Activated T-cell treated with anti-CD3 and anti-CD28 coated beads, Interleukin-2, amount 50 U/mL, for 4 hours (primary cell): ENCODE measurements around the gene PHF13. TPM values are rescaled to one million over a fixed set of nuclear protein-coding genes. Genes with fewer than 3 reads are reported as not detected.

Experiments used
- ATAC-seq, 2 donors: fragments of 200-7000 bp; cut with Tn5 transposase; one replicate each; pipeline ENCODE4 v1.10.0; 2021
- DNase-seq: peaks from one replicate; pipeline ENCODE4 v3.0.0-alpha.2; 2020
- H3K27me3 Mint-ChIP-seq: one replicate; pipeline ENCODE4 v1.8.0; 2021; ENCODE audit warnings: low read depth, mixed read lengths
- H3K36me3 Mint-ChIP-seq: one replicate; pipeline ENCODE4 v1.8.0; 2022; ENCODE audit warnings: mixed read lengths; ENCODE audit not compliant: insufficient read depth
- H3K4me1 Mint-ChIP-seq: one replicate; pipeline ENCODE4 v1.8.0; 2021; ENCODE audit warnings: low read depth, mixed read lengths
- H3K4me3 Mint-ChIP-seq: one replicate; pipeline ENCODE4 v1.8.0; 2021; ENCODE audit warnings: mild to moderate bottlenecking, moderate library complexity, mixed read lengths
- H3K9me3 Mint-ChIP-seq: one replicate; pipeline ENCODE4 v1.8.0; 2021; ENCODE audit warnings: mixed read lengths
- total RNA-seq, 3 donors: library from RNA; stranded (reverse); gene quantifications; one replicate each; pipeline ENCODE4 v1.2.1, GENCODE V29; 2021

PHF13 gene
- total RNA-seq, result 10 to 100 TPM; 10.5 to 14.4 (median 10.9) TPM

DNA sequence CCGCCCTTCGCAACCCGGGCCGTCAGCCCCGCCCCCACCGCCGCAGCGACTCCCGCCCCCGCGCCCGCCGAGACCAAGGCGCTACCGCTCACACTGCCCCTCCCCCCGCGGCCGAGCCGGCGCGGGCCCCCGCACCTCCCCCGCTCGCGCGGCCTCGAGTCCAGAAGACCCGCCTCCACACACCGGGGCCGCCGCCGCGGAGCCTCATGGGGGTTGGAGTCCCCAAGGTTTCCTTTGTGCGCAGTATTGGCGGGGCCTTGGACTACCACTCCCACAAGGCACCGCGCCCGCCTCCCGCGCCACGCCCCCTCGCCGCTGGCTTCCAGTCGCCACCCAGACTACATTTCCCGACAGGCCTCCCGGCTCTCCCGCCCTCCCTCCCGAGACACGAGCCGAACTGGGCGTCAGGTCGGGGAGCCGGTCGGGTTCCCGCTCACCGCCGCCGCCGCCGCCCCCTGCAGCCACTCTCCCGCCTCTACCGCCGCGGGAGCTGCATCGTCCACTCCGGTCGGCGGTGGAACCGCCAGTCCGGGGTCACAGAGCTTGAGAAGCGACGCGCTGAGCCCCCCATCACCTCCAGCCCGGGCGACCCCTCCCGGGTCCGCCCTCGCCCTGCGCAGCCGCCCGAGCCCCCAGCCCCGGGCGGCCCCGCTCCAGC, at the start of gene PHF13:
Gene PHF13, plus strand, starts transcription at position 371 of the 658 bp plus-strand sequence. CDS start 336 bp downstream, outside the sequence.
- DNase-seq (peak; percentile 99), ATAC-seq (peak; percentile 93 to 94)
- Mint-ChIP-seq H3K4me1 (peaks cover 20% of the 10 kb centered on the region), H3K36me3 (no peaks in the 10 kb centered on the region), H3K27me3 (no peaks in the 10 kb centered on the region), H3K4me3 (peak within 1 kb of the TSS; percentile 88), H3K9me3 (no peaks in the 10 kb centered on the region)

DNA sequence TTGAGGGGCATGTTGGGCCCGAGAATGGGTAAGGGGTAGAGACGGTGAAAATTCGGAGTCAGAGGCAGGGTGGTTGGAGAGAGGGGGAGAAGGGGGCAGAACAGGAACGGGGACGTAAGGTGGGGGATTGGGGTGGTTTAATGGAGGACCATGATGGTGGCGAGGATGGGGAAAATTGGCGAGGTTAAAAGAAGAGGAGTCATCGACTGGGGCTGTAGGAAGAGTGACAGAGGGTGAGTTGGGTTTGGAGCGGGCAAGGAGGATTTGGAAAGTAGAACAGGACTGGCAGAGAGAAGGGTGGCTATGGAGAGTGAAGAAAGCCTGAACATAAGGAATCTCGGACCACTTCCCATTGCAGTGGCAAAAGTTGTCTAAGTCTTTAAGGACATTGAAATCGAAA, 44.5 kb upstream of the PHF13 start:
- ATAC-seq (no peak), DNase-seq (no peak)
- Mint-ChIP-seq H3K9me3 (no peaks in the 10 kb centered on the region), H3K4me1 (no peaks in the 10 kb centered on the region), H3K36me3 (no peaks in the 10 kb centered on the region), H3K4me3 (no peak overlapping the region), H3K27me3 (peaks cover 5% of the 10 kb centered on the region)

DNA sequence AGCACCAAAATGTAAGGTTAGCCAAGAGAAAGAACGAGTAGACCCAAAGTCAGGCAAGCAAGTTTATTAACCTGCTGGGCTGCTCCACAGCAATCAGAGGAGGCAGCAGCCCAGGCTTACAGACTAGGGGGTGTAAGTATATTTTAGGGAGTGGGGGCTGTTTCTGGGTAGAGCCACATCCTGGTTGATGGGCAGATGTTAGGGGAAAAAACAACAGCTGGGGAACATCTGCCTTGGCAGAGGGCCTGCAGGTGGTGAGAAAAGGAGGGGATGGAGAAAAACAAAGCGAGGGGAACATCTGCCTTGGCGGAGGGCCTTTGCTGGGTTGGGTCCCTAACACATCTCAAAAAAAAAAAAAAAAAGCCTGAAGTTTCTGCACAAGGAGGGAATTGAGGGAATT, 43.4 kb upstream of the PHF13 start:
- H3K27me3 Mint-ChIP-seq, result peaks cover 5% of the 10 kb centered on the region
- ATAC-seq (no peak), DNase-seq (no peak)
- no peaks in the 10 kb centered on the region for H3K36me3 Mint-ChIP-seq
- H3K4me1 Mint-ChIP-seq, result no peaks in the 10 kb centered on the region
- H3K9me3 Mint-ChIP-seq, result no peaks in the 10 kb centered on the region
- H3K4me3 Mint-ChIP-seq, result no peak overlapping the region

DNA sequence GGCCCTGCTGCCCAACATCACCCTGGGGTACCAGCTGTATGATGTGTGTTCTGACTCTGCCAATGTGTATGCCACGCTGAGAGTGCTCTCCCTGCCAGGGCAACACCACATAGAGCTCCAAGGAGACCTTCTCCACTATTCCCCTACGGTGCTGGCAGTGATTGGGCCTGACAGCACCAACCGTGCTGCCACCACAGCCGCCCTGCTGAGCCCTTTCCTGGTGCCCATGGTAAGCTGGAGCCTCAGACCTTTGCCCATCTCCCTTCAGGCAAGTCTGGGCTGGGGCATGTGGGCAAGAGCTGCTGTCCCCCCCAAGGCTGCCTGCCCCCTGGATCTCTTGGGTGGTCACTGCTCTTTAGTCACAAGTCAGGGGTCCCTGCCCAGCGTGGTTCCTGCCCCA, 42.5 kb upstream of the PHF13 start:
- Mint-ChIP-seq H3K4me3 (no peak overlapping the region), H3K27me3 (peaks cover 5% of the 10 kb centered on the region), H3K9me3 (no peaks in the 10 kb centered on the region), H3K4me1 (no peaks in the 10 kb centered on the region), H3K36me3 (no peaks in the 10 kb centered on the region)
- no peak for DNase-seq
- ATAC-seq, result no peak

DNA sequence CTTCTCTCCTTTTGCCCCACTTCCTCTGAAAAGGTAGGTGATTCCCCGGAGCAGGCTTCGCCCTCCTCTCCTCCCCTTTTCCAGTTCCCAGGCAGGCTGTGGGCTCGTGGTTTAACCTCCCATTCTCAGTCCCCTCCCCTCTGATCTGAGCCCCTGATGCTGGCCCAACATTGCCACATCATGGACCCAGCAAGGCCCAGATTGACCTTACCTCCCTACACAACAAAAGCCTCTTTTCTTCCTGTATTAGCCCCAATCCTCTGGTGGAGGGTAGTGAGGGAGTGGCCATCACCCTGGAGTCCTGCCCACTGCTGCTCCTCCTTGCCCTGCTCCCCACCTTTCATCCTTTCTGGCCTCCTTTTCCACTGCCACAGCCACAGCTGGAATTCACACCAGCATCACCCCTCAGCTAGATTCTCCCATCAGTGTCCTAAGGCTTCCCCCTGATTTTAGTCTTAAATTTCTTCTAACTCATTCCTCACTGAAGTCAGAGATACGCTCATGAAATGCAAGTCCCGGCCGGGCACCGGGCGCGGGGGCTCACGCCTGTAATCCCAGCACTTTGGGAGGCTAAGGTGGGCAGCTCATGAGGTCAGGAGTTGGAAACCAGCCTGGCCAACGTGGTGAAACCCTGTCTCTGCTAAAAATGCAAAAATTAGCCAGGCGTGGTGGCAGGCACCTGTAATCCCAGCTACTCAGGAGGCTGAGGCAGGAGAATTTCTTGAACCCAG, 40.7 kb upstream of the PHF13 start:
- no peaks in the 10 kb centered on the region for H3K36me3 Mint-ChIP-seq
- H3K4me3 Mint-ChIP-seq, result no peak overlapping the region
- no peak for ATAC-seq
- H3K9me3 Mint-ChIP-seq, result no peaks in the 10 kb centered on the region
- no peak for DNase-seq
- peaks cover 5% of the 10 kb centered on the region for H3K27me3 Mint-ChIP-seq
- H3K4me1 Mint-ChIP-seq, result no peaks in the 10 kb centered on the region

DNA sequence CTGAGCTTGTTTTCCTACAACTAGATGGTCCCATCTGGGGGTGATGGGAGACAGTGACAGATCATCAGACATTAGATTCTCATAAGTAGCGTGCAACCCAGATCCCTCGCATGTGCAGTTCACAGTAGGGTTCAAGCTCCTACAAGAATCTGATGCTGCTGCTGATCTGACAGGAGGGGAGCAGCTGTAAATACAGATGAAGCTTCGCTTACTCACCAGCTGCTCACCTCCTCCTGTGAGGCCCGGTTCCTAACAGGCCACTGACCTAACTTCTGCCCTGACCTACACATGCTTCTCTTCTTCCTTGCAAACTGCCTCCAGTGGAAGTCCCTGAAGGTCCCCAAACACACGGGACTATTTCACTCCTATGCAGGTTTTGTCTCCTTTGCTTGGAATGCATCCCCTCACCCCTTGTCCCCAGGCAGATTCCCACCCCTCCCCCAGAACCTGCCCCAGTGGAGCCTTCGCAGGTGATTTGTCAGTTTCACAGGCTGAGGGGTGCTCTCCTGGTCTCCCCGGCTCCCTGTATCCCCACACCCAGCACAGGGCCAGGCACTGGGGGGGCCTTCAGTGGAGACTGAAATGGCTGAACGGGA, 39.4 kb upstream of the PHF13 start:
- H3K9me3 Mint-ChIP-seq, result no peaks in the 10 kb centered on the region
- H3K4me1 Mint-ChIP-seq, result peaks cover under 1% of the 10 kb centered on the region
- peaks cover 5% of the 10 kb centered on the region for H3K27me3 Mint-ChIP-seq
- ATAC-seq (no peak), DNase-seq (no peak)
- H3K4me3 Mint-ChIP-seq, result no peak overlapping the region
- no peaks in the 10 kb centered on the region for H3K36me3 Mint-ChIP-seq

DNA sequence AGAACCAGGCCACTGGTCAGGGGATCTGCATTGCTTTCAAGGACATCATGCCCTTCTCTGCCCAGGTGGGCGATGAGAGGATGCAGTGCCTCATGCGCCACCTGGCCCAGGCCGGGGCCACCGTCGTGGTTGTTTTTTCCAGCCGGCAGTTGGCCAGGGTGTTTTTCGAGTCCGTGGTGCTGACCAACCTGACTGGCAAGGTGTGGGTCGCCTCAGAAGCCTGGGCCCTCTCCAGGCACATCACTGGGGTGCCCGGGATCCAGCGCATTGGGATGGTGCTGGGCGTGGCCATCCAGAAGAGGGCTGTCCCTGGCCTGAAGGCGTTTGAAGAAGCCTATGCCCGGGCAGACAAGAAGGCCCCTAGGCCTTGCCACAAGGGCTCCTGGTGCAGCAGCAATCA, 38.7 kb upstream of the PHF13 start:
- Mint-ChIP-seq H3K4me3 (no peak overlapping the region), H3K4me1 (peaks cover 8% of the 10 kb centered on the region), H3K36me3 (no peaks in the 10 kb centered on the region), H3K9me3 (no peaks in the 10 kb centered on the region), H3K27me3 (peaks cover 5% of the 10 kb centered on the region)
- DNase-seq (no peak), ATAC-seq (no peak)

DNA sequence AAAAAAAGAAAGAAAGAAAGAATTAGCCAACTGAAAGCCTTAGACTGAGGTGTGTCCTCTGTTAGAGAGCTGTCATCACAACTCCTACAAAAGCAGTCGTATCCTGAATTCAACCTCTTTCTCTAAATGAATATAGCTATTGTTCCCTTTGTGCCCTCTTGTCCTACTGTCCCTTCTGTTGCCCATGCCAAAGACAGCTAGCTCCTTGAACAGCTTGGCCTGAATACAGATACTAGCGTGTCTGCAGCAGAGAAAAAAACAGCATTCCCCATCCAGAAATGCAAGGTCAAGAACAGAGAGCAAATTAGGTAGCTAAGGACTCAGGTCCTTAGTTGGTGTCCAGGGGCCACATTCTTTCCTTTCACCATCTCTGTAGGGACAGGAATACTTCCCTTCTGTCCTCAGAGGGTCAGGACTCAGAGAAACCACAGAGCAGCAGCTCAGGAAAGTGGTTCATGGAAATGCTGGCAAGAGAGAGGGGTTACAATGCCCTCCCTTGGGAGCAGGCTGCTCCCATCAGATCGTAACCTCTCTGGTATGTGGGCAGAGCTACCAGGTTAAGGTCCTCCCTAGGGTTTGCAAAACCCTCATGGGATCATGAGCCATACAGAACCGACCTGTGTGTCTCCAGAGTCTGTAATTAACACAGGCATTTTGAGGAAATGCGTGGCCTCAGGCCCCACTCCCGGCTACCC, 35.6 kb upstream of the PHF13 start:
- Mint-ChIP-seq H3K4me1 (peaks cover 31% of the 10 kb centered on the region), H3K4me3 (no peak overlapping the region), H3K27me3 (no peaks in the 10 kb centered on the region), H3K9me3 (no peaks in the 10 kb centered on the region), H3K36me3 (no peaks in the 10 kb centered on the region)
- DNase-seq, result no peak
- no peak for ATAC-seq

DNA sequence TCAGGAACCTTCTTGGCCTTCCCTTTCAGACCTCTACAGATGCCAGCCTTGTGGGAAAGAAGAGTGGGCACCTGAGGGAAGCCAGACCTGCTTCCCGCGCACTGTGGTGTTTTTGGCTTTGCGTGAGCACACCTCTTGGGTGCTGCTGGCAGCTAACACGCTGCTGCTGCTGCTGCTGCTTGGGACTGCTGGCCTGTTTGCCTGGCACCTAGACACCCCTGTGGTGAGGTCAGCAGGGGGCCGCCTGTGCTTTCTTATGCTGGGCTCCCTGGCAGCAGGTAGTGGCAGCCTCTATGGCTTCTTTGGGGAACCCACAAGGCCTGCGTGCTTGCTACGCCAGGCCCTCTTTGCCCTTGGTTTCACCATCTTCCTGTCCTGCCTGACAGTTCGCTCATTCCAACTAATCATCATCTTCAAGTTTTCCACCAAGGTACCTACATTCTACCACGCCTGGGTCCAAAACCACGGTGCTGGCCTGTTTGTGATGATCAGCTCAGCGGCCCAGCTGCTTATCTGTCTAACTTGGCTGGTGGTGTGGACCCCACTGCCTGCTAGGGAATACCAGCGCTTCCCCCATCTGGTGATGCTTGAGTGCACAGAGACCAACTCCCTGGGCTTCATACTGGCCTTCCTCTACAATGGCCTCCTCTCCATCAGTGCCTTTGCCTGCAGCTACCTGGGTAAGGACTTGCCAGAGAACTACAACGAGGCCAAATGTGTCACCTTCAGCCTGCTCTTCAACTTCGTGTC, 34.7 kb upstream of the PHF13 start:
- Mint-ChIP-seq H3K4me1 (peaks cover 31% of the 10 kb centered on the region), H3K4me3 (peak overlapping the region; percentile 88), H3K36me3 (no peaks in the 10 kb centered on the region), H3K9me3 (no peaks in the 10 kb centered on the region), H3K27me3 (no peaks in the 10 kb centered on the region)
- DNase-seq (no peak), ATAC-seq (no peak)

DNA sequence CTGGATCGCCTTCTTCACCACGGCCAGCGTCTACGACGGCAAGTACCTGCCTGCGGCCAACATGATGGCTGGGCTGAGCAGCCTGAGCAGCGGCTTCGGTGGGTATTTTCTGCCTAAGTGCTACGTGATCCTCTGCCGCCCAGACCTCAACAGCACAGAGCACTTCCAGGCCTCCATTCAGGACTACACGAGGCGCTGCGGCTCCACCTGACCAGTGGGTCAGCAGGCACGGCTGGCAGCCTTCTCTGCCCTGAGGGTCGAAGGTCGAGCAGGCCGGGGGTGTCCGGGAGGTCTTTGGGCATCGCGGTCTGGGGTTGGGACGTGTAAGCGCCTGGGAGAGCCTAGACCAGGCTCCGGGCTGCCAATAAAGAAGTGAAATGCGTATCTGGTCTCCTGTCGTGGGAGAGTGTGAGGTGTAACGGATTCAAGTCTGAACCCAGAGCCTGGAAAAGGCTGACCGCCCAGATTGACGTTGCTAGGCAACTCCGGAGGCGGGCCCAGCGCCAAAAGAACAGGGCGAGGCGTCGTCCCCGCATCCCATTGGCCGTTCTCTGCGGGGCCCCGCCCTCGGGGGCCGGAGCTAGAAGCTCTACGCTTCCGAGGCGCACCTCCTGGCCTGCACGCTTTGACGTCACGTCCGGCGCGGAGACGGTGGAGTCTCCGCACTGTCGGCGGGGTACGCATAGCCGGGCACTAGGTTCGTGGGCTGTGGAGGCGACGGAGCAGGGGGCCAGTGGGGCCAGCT, 34.0 kb upstream of the PHF13 start, which contains the start of gene ZBTB48:
Gene ZBTB48, plus strand, starts transcription at position 621 of the 745 bp plus-strand sequence. CDS start 616 bp downstream, outside the sequence.
- Mint-ChIP-seq H3K4me3 (peak within 1 kb of the TSS; percentile 88), H3K36me3 (no peaks in the 10 kb centered on the region), H3K9me3 (no peaks in the 10 kb centered on the region), H3K4me1 (peaks cover 35% of the 10 kb centered on the region), H3K27me3 (no peaks in the 10 kb centered on the region)
- ATAC-seq (peak; percentile 99), DNase-seq (peak; percentile 96)

DNA sequence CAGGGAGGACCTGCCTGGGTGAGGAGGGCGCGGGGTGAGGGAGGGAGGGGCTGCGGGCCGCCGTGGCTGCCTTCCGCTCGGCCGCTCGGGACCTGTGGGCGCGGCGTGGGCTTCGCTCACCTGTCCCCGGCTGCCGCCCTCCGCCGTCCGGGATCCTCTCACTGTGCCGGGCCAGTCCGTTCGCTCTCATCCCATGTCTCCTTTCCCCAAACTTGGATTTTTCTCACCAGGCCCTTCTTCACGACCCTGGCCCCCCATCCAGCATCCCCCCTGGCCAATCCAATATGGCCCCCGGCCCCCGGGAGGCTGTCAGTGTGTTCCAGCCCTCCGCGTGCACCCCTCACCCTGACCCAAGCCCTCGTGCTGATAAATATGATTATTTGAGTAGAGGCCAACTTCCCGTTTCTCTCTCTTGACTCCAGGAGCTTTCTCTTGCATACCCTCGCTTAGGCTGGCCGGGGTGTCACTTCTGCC, 33.4 kb upstream of the PHF13 start:
- H3K4me1 Mint-ChIP-seq, result peaks cover 40% of the 10 kb centered on the region
- H3K4me3 Mint-ChIP-seq, result peak overlapping the region; percentile 88
- no peaks in the 10 kb centered on the region for H3K36me3 Mint-ChIP-seq
- DNase-seq (no peak), ATAC-seq (peak; percentile 13 to 47)
- no peaks in the 10 kb centered on the region for H3K27me3 Mint-ChIP-seq
- no peaks in the 10 kb centered on the region for H3K9me3 Mint-ChIP-seq

DNA sequence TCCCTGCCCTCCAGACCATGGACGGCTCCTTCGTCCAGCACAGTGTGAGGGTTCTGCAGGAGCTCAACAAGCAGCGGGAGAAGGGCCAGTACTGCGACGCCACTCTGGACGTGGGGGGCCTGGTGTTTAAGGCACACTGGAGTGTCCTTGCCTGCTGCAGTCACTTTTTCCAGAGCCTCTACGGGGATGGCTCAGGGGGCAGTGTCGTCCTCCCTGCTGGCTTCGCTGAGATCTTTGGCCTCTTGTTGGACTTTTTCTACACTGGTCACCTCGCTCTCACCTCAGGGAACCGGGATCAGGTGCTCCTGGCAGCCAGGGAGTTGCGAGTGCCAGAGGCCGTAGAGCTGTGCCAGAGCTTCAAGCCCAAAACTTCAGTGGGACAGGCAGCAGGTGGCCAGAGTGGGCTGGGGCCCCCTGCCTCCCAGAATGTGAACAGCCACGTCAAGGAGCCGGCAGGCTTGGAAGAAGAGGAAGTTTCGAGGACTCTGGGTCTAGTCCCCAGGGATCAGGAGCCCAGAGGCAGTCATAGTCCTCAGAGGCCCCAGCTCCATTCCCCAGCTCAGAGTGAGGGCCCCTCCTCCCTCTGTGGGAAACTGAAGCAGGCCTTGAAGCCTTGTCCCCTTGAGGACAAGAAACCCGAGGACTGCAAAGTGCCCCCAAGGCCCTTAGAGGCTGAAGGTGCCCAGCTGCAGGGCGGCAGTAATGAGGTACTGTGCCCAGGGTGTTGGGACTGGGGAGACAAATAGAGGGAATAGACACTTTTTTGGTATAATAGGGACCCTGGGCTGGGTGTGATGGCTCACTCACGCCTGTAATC, 32.7 kb upstream of the PHF13 start:
- no peak for ATAC-seq
- Mint-ChIP-seq H3K4me1 (peaks cover 40% of the 10 kb centered on the region), H3K27me3 (no peaks in the 10 kb centered on the region), H3K9me3 (no peaks in the 10 kb centered on the region), H3K36me3 (no peaks in the 10 kb centered on the region), H3K4me3 (peak overlapping the region; percentile 88)
- no peak for DNase-seq
